ENCODE measurements around the gene EFCAB6.

Gene EFCAB6

DNA sequence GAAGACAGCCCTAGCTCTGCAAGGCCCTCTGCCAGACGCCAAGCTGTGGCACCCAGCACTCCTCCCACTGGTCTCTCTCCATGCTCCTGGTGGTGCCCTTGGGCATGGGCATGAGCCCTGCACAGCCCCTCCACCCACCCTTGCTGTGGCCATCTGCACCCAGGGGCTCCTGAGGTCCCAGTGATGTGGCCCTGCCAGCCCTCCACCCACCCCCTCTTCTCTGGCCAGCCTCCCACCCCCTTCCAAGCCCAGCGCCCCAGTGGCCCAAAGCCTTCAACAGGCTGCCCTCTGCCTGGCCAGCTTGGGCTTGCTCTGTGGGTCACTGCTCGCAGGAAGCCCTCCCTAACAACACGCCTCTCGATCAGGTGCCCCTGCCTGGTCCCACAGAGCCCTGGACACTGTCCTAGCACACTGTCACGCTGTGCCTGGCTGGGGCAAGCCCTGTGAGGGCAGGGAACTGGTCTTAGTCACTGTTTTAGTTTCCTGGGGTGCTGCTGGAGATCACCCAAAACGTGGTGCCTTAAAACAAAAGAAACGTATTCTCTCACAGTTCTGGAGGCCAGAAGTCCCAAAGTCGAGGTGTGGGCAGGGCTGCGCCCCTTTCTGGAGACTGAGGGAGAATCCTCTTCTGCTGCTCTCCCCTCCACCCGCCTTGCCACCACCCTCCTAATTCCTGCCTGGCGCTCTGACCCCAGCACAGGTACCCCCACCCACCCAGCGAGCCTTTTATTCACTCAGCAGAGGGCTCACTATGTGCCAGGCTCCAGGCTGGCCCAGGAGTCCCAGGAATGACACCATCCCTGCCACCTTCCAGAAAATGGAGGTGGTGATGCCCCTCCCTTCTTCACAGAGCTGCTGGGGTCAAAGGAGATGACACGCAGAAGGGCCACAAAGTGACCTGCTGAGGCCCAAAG lies 35.5 kb upstream of the EFCAB6 start:
- DNase-seq (ENCODE audit: low read depth in 1 of 2, low spot score in 1 of 2), result no peak

- no peak for DNase-seq (ENCODE audit: low read depth in 1 of 2, low spot score in 1 of 2)
Measured at GRCh38 chr22:43846966-43847365, 34.9 kb upstream of the EFCAB6 start.

DNA sequence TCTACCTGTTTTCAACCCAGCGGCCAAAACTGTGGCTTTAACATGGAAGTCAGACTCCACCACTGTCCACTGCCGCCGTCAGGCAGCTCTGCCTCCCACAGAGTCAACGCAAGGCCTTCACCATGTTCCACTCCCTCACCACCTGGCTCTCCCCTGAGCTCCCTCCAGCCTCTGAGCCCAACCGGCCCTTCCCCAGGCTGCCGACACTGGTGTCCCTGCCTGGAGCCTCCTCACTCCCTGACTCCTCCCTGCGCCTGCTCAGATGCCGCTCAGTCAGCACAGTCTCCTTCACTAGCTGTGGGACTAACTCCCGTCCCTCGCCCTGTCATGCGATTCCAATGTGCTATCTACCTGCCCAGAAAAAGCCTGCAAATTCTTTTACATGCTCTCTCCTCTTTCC lies 33.9 kb upstream of the EFCAB6 start:
- no peak for DNase-seq (ENCODE audit: low read depth in 1 of 2, low spot score in 1 of 2)

- DNase-seq (ENCODE audit: low read depth in 1 of 2, low spot score in 1 of 2), result no peak
Measured at GRCh38 chr22:43844560-43845545, 32.7 kb upstream of the EFCAB6 start.

DNA sequence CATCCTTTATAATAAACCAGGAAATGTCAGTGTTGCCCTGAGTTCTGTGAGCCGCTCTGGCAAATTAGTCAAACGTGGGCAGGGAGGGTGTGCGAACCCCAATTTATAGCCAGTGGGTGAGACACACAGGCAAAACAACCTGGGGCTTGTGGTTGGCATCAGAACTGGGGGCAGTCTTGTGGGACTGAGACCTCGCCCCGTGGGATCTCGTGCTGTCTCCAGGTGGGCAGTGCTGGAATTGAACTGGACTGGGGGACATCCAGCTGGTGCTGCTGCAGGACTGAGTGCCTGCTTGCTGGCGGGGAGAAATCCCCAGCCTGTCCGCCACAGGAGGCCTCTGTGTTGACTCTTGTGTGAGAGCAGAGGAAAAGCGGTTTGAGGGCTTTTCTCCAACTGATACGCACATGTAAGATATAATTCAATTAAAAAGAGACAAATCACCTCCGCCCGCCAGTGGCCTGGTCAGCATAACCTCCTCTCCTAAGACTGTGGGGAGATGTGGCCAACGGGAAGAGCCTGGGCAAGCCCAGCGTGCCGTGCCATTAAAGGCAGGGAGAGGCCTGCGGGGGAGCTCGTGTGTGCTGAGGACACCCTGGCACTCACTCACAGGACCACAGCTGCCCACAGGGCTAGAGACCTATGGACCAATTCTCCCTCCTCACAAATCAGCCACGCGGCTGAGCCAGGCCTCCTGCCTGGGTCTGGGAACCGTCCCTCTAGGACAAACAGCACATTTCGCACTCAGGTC lies 31.9 kb upstream of the EFCAB6 start:
- no peak for DNase-seq (ENCODE audit: low read depth in 1 of 2, low spot score in 1 of 2)

- no peak for DNase-seq (ENCODE audit: low read depth in 1 of 2, low spot score in 1 of 2)
Measured at GRCh38 chr22:43841742-43842141, 29.6 kb upstream of the EFCAB6 start.

GRCh38 chr22:43840851-43841250 lies 28.7 kb upstream of the EFCAB6 start:
- no peak for DNase-seq (ENCODE audit: low read depth in 1 of 2, low spot score in 1 of 2)

DNA sequence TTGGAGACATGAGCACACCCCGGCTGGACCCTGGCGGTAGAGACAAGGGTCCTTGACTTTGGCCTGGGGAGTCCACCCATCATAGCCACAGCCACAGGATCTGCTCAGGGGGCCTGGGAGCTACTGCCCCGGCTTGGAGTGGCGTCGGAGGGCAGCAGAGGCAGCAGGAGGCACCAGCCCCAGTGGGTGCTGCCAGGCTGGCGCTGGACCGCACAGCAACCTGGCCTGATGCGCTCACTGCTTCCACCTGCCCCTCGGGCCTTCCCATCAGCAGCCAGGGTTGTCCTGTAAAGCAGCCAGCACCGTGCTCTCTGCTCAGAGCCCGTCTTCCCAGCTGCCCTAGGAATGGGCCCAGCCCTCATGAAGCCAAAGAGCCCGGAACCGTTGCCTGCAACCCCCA lies 28.3 kb upstream of the EFCAB6 start:
- no peak for DNase-seq (ENCODE audit: low read depth in 1 of 2, low spot score in 1 of 2)

DNA sequence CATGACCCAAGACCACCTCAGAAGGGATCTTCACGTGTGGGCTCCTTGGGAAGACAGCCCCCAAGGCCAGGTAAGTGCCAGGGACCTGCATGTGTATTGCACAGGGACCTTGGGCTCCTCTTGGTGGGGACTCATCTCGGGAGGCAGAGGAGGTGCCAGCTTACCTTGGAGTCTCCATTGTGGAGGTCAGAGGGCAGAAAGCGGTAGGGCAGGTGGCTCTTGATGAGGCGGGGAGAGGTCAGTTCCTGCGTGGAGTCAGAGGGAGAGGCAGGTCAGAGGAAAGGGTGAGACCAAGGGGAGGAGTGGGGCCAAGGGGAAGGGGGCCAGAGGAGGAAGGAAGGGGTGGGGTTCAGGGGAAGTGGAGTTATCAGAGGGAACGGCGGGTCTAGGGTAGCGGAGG lies 27.7 kb upstream of the EFCAB6 start:
- no peak for DNase-seq (ENCODE audit: low read depth in 1 of 2, low spot score in 1 of 2)

GRCh38 chr22:43838571-43839307 lies 26.6 kb upstream of the EFCAB6 start:
- DNase-seq (ENCODE audit: low read depth in 1 of 2, low spot score in 1 of 2), result no peak

DNA sequence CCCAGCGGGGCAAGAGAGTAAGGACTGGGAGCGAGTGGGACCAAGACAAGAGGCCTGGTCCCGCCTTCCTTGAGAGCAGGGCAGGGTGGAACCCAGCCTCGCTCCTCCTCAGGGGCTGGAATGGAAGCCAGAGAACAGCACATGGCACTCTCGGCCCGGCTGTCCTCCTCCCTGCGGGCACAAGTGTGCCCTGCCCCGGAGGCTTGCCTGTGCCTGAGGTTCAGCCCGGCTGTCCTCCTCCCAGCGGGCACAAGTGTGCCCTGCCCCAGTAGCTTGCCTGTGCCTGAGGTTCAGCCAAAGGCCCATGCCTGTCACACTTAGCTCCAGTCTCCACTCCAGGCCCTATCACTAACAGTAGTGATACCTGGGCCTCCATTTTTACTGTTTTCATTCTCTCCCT lies 26.1 kb upstream of the EFCAB6 start:
- DNase-seq (ENCODE audit: low read depth in 1 of 2, low spot score in 1 of 2), result no peak

- DNase-seq (ENCODE audit: low read depth in 1 of 2, low spot score in 1 of 2), result no peak
Measured at GRCh38 chr22:43837666-43838065, 25.6 kb upstream of the EFCAB6 start.

DNA sequence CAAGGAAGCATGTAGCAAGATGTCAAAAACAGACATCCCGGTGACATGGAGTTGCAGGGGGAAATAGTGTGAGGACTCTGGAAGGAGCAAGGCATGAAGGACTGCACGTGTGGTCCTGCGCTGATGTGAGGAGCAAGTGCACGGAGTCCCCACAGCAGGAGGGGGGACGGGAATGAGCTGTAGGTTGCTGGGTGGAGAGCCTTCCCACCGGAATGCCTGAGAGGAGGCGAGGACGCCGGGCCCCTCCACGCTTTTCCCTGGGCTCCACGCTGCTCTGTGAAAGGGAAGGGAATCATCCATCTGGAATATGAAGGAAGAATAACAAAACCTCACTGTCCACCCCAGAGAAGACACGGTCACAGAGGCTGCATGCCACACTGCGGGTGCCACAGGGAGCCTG lies 23.6 kb upstream of the EFCAB6 start:
- DNase-seq (ENCODE audit: low read depth in 1 of 2, low spot score in 1 of 2), result no peak

GRCh38 chr22:43835166-43835565 lies 23.1 kb upstream of the EFCAB6 start:
- no peak for DNase-seq (ENCODE audit: low read depth in 1 of 2, low spot score in 1 of 2)

- no peak for DNase-seq (ENCODE audit: low read depth in 1 of 2, low spot score in 1 of 2)
Measured at GRCh38 chr22:43833286-43834240, 21.5 kb upstream of the EFCAB6 start.

- DNase-seq (ENCODE audit: low read depth in 1 of 2, low spot score in 1 of 2), result no peak
Measured at GRCh38 chr22:43832393-43833265, 20.5 kb upstream of the EFCAB6 start.

DNA sequence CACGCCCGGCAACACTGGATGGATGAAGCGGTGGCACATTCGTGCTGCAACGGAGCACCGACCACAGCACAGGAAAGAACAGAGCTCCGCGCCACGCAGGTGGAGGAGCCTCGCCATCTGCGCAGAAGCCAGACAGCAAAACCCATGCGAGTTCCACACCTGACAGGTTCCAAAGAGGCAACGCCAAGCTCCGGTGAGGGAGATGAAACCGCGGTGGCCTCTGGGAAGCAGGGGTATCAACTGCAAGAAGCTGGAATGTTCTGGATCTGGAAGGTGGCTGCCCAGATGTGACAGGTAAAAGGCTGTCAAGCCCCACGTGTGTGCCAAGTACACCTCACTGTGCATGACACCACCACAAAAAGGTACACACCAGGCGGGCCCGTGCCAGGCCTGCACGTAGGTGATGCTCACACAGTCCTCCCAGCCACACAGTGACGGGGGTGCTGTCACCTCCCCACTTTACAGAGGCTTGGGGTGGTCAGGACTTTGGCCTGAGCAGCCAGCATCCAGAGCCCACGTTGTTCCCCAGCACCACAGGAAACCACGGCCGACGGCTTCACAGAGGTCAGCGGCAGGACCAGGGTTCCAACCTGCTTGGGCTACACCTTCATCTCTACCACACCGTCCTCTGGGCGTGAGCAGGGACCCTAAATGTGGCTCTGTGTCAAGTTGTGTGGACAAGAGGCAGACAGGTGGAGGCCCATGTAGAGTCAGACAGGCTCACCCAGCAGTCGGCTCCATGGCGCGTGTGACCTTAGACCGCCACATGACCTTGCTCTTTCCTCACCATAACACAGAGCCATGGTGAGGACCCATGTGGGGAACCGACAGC lies 19.7 kb upstream of the EFCAB6 start:
- no peak for DNase-seq (ENCODE audit: low read depth in 1 of 2, low spot score in 1 of 2)

Data from stimulated activated CD4-positive, alpha-beta T cell treated with anti-CD3 and anti-CD28 coated beads, Interleukin-15, amount 100 ng/mL, for 1 hour (primary cell).